WTC11 (cell line): ENCODE data around the gene PGAP3. TPM values are rescaled to one million over a fixed set of nuclear protein-coding genes. Genes with fewer than 3 reads are reported as not detected.
A peak's percentile ranks its signal among the peaks of the same experiment; 100 is the strongest.

ENCODE experiments used
- ATAC-seq: fragments of 200-7000 bp; cut with Tn5 transposase; 2 replicates; pipeline ENCODE4 v1.10.0; 2021; ENCODE audit warnings: mild to moderate bottlenecking, moderate library complexity
- CTCF ChIA-PET: fragments of 300-600 bp; sonication (Branson Sonifier 250); formaldehyde crosslinking; loops from one replicate; lab custom pipeline; 2021; ENCODE audit warnings: antibody characterized with exemption; lab: Charles Lee
- POLR2A ChIA-PET: fragments of 350-600 bp; sonication (Branson Sonifier 250); formaldehyde crosslinking; loops from one replicate; lab custom pipeline; 2021; ENCODE audit warnings: antibody characterized with exemption; lab: Charles Lee
- DNase-seq: peaks from one replicate; pipeline ENCODE4 v3.0.0; 2021; ENCODE audit warnings: low spot score
- H3K27ac Mint-ChIP-seq: 2 replicates; pipeline ENCODE4 v1.8.0; 2021; ENCODE audit warnings: mixed read lengths
- H3K27me3 Mint-ChIP-seq: 2 replicates; pipeline ENCODE4 v1.8.0; 2021; ENCODE audit warnings: low read depth, mild to moderate bottlenecking, moderate library complexity, mixed read lengths
- H3K36me3 Mint-ChIP-seq: 2 replicates; pipeline ENCODE4 v1.8.0; 2021; ENCODE audit warnings: mixed read lengths
- H3K4me1 Mint-ChIP-seq: 2 replicates; pipeline ENCODE4 v1.8.0; 2022; ENCODE audit warnings: mixed read lengths
- H3K4me3 Mint-ChIP-seq: 2 replicates; pipeline ENCODE4 v1.8.0; 2021; ENCODE audit warnings: mild to moderate bottlenecking, moderate library complexity, mixed read lengths
- H3K9me3 Mint-ChIP-seq: 2 replicates; pipeline ENCODE4 v1.8.0; 2021; ENCODE audit warnings: mixed read lengths
- CREM ChIP-seq: sonication (generic); formaldehyde crosslinking; IDR thresholded peaks from 2 replicates; pipeline ENCODE4 v1.8.1; 2022; ENCODE audit warnings: mild to moderate bottlenecking, missing genetic modification reagents, moderate library complexity
- ELF4 ChIP-seq: sonication (generic); formaldehyde crosslinking; IDR thresholded peaks from 2 replicates; pipeline ENCODE4 v1.8.1; 2022; ENCODE audit warnings: low read depth, mild to moderate bottlenecking, moderate library complexity, missing genetic modification reagents
- FOXP1 ChIP-seq: sonication (generic); formaldehyde crosslinking; IDR thresholded peaks from 2 replicates; pipeline ENCODE4 v1.8.0; 2022; ENCODE audit warnings: missing genetic modification reagents, mild to moderate bottlenecking, moderate library complexity, borderline replicate concordance
- GTF2I ChIP-seq: fragments of 250-450 bp; sonication (Bioruptor Pico); conservative IDR thresholded peaks from 2 replicates; pipeline ENCODE4 v1.4.0; 2021; ENCODE audit warnings: mild to moderate bottlenecking
- HMGA2 ChIP-seq: fragments of 250-450 bp; sonication (Bioruptor Pico); IDR thresholded peaks from 2 replicates; pipeline ENCODE4 v1.4.0; 2021; ENCODE audit warnings: mild to moderate bottlenecking, moderate library complexity
- JUN ChIP-seq: sonication (generic); formaldehyde crosslinking; IDR thresholded peaks from 2 replicates; pipeline ENCODE4 v1.8.0; 2023; ENCODE audit warnings: mild to moderate bottlenecking, missing genetic modification reagents
- MXD4 ChIP-seq: fragments of 250-450 bp; sonication (Bioruptor Pico); IDR thresholded peaks from 2 replicates; pipeline ENCODE4 v1.8.0; 2021; ENCODE audit warnings: mild to moderate bottlenecking, moderate library complexity, borderline replicate concordance
- NFATC4 ChIP-seq: fragments of 250-450 bp; sonication (Bioruptor Pico); IDR thresholded peaks from 2 replicates; pipeline ENCODE4 v1.9.0; 2021; ENCODE audit warnings: mild to moderate bottlenecking
- NFE2L1 ChIP-seq: sonication (generic); formaldehyde crosslinking; IDR thresholded peaks from 2 replicates; pipeline ENCODE4 v1.8.1; 2023; ENCODE audit warnings: missing genetic modification reagents
- NFYB ChIP-seq: sonication (generic); formaldehyde crosslinking; conservative IDR thresholded peaks from 2 replicates; pipeline ENCODE4 v1.8.0; 2022; ENCODE audit warnings: low read depth, missing genetic modification reagents
- PRRX2 ChIP-seq: fragments of 250-450 bp; sonication (Bioruptor Pico); IDR thresholded peaks from 2 replicates; pipeline ENCODE4 v1.8.0; 2021; ENCODE audit warnings: mild to moderate bottlenecking
- ZBTB21 ChIP-seq: sonication (generic); formaldehyde crosslinking; IDR thresholded peaks from 2 replicates; pipeline ENCODE4 v1.8.1; 2023; ENCODE audit warnings: mild to moderate bottlenecking, missing genetic modification reagents, borderline replicate concordance
- ZNF396 ChIP-seq: fragments of 250-450 bp; sonication (Bioruptor Pico); IDR thresholded peaks from 2 replicates; pipeline ENCODE4 v1.8.0; 2021; ENCODE audit warnings: mild to moderate bottlenecking, moderate library complexity, borderline replicate concordance
- ZNF423 ChIP-seq: fragments of 250-450 bp; sonication (Bioruptor Pico); IDR thresholded peaks from 2 replicates; pipeline ENCODE4 v2.1.2; 2022; ENCODE audit warnings: mild to moderate bottlenecking, moderate library complexity
- total RNA-seq: library from RNA; stranded (reverse); gene quantifications from 3 replicates; pipeline ENCODE4 v1.2.3, GENCODE V29; 2021
- TF ChIP-seq, protein P1 (sequence below): sonication (generic); formaldehyde crosslinking; IDR thresholded peaks from 2 replicates; pipeline ENCODE4 v1.8.1; 2022; ENCODE audit warnings: mild to moderate bottlenecking, missing genetic modification reagents, moderate library complexity, borderline replicate concordance
- TF ChIP-seq, protein P2 (sequence below): sonication (generic); formaldehyde crosslinking; IDR thresholded peaks from 2 replicates; pipeline ENCODE4 v1.8.1; 2022; ENCODE audit warnings: low read depth, missing genetic modification reagents, borderline replicate concordance
- TF ChIP-seq, protein P3 (sequence below): sonication (generic); formaldehyde crosslinking; IDR thresholded peaks from 2 replicates; pipeline ENCODE4 v1.8.1; 2022; ENCODE audit warnings: missing genetic modification reagents, borderline replicate concordance
- TF ChIP-seq, protein P4 (sequence below): sonication (generic); formaldehyde crosslinking; IDR thresholded peaks from 2 replicates; pipeline ENCODE4 v1.8.1; 2022; ENCODE audit warnings: mild to moderate bottlenecking, moderate library complexity, missing genetic modification reagents
- TF ChIP-seq, protein P5 (sequence below): fragments of 250-450 bp; sonication (Bioruptor Pico); IDR thresholded peaks from 2 replicates; pipeline ENCODE4 v1.9.0; 2021; ENCODE audit warnings: mild to moderate bottlenecking, borderline replicate concordance
- TF ChIP-seq, protein P6 (sequence below): sonication (generic); formaldehyde crosslinking; IDR thresholded peaks from 2 replicates; pipeline ENCODE4 v1.8.1; 2023; ENCODE audit warnings: mild to moderate bottlenecking, missing genetic modification reagents, moderate library complexity

PGAP3 gene
- total RNA-seq, 1 experiment from 2014 or later = 24.9 TPM

DNA sequence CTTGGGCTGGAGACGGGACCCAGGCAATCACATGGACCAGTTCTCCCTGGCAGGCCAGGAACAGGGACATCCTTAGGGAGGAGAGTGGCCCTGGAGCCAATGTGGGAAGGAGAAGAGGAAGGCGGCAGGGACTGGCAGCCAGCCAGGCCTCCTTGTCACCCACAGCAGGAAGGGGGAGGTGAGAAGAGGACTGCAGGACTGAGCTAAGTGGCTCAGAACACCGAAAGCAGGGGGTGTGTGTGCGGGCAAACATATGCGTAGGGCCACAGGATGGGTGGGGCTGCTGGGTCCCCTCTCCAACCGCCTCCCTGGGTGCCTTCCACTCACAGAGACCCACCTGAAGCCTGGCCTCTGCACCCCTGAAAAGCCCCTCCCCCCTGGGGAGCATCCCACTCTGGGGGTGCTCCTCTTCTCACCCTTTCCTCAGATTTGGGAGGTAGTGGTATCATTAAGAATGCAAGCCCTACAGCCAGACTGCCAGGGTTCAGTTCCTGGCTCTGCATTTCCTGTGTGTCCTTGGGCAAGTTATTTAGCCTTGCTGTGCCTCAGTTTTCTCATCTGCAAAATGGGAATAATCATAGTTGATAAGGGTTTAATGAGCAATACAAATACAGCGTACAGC is 11.5 kb downstream of the PGAP3 start:
- Mint-ChIP-seq H3K27ac (peak overlapping the region; percentile 24; the same call in 1 of the 2 replicates), H3K4me1 (peaks cover 29% of the 10 kb centered on the region), H3K36me3 (peaks cover 2% of the 10 kb centered on the region; the same call in 1 of the 2 replicates), H3K9me3 (no peaks in the 10 kb centered on the region), H3K27me3 (peaks cover 3% of the 10 kb centered on the region; the same call in 1 of the 2 replicates), H3K4me3 (no peak overlapping the region)
- no peak for TF ChIP-seq HMGA2 (CRISPR knock-in tag)
- no peak for TF ChIP-seq MXD4 (CRISPR knock-in tag)
- TF ChIP-seq PRRX2 (CRISPR knock-in tag) = no peak
- no peak for TF ChIP-seq CREM (CRISPR knock-in tag)
- TF ChIP-seq NFYB (CRISPR knock-in tag) = no peak
- TF ChIP-seq NFATC4 = no peak
- TF ChIP-seq, protein P1, sequence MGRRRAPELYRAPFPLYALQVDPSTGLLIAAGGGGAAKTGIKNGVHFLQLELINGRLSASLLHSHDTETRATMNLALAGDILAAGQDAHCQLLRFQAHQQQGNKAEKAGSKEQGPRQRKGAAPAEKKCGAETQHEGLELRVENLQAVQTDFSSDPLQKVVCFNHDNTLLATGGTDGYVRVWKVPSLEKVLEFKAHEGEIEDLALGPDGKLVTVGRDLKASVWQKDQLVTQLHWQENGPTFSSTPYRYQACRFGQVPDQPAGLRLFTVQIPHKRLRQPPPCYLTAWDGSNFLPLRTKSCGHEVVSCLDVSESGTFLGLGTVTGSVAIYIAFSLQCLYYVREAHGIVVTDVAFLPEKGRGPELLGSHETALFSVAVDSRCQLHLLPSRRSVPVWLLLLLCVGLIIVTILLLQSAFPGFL (CRISPR knock-in tag) = no peak
- TF ChIP-seq JUN = no peak
- no peak for TF ChIP-seq NFE2L1 (CRISPR knock-in tag)
- TF ChIP-seq ELF4 (CRISPR knock-in tag) = no peak
- TF ChIP-seq, protein P2, sequence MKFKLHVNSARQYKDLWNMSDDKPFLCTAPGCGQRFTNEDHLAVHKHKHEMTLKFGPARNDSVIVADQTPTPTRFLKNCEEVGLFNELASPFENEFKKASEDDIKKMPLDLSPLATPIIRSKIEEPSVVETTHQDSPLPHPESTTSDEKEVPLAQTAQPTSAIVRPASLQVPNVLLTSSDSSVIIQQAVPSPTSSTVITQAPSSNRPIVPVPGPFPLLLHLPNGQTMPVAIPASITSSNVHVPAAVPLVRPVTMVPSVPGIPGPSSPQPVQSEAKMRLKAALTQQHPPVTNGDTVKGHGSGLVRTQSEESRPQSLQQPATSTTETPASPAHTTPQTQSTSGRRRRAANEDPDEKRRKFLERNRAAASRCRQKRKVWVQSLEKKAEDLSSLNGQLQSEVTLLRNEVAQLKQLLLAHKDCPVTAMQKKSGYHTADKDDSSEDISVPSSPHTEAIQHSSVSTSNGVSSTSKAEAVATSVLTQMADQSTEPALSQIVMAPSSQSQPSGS (CRISPR knock-in tag) = no peak
- TF ChIP-seq ZNF396 (CRISPR knock-in tag) = no peak
- ATAC-seq (no peak), DNase-seq (no peak)
- POLR2A ChIA-PET = no interaction called here
- CTCF ChIA-PET = interaction anchor here (0.9 to 18.0 kb wide), 6 partner anchors 13 to 79 kb away, joined by 3 to 876 read pairs (median 4); partner anchors contain the start of genes ERBB2 and PPP1R1B

DNA sequence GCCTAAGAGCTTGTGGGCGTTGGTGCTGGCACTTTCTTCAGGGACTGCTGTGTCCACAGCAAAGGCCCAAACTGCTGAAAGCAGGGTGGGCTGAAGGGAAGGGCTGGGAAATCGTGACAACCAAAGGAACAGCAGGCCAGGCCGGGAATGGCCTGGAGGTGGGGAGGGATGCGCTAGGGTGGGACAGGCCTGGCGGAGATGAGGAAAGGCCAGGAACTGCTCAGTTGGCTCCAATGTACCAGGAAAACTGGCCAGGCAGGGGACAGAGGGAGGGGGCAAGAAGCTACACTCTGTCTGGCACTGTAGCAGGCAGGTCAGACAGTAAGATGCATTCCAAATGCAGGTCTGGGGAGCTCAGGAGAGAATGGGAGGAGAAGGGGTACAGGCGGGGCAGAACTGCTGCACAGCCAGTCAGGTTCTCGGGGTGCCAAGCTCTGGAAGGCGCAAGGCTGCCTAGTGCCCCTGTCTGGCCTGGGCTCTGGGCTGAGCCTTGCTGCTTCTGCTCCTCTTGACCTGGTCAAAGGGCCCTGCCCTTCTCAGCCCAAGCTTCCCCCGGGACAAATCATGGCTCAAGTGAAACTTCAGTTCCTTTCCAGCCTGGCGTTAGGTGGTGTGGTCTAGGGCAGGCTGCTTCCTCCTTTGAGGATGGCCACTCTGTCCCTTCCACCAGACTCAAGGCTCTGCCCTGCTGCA is 12.3 kb downstream of the PGAP3 start:
- peaks cover 4% of the 10 kb centered on the region for H3K27me3 Mint-ChIP-seq
- ATAC-seq = no peak
- CTCF ChIA-PET = interaction anchor here (0.9 to 18.0 kb wide), 9 partner anchors 10 to 80 kb away, joined by 3 to 876 read pairs (median 5); partner anchors contain the start of genes ERBB2, MIEN1, PGAP3 and PPP1R1B
- H3K27ac Mint-ChIP-seq = peak overlapping the region; percentile 65; the same call in 1 of the 2 replicates
- H3K36me3 Mint-ChIP-seq = no peaks in the 10 kb centered on the region
- no peak for DNase-seq
- H3K4me1 Mint-ChIP-seq = peaks cover 29% of the 10 kb centered on the region
- no peak overlapping the region for H3K4me3 Mint-ChIP-seq
- H3K9me3 Mint-ChIP-seq = no peaks in the 10 kb centered on the region
- TF ChIP-seq, protein P3, sequence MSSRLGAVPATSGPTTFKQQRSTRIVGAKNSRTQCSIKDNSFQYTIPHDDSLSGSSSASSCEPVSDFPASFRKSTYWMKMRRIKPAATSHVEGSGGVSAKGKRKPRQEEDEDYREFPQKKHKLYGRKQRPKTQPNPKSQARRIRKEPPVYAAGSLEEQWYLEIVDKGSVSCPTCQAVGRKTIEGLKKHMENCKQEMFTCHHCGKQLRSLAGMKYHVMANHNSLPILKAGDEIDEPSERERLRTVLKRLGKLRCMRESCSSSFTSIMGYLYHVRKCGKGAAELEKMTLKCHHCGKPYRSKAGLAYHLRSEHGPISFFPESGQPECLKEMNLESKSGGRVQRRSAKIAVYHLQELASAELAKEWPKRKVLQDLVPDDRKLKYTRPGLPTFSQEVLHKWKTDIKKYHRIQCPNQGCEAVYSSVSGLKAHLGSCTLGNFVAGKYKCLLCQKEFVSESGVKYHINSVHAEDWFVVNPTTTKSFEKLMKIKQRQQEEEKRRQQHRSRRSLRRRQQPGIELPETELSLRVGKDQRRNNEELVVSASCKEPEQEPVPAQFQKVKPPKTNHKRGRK (CRISPR knock-in tag) = no peak
- TF ChIP-seq ZBTB21 (no peak), GTF2I (no peak), ZNF423 (no peak), FOXP1 (CRISPR knock-in tag) (no peak)
- TF ChIP-seq, protein P4, sequence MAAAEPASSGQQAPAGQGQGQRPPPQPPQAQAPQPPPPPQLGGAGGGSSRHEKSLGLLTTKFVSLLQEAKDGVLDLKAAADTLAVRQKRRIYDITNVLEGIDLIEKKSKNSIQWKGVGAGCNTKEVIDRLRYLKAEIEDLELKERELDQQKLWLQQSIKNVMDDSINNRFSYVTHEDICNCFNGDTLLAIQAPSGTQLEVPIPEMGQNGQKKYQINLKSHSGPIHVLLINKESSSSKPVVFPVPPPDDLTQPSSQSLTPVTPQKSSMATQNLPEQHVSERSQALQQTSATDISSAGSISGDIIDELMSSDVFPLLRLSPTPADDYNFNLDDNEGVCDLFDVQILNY (CRISPR knock-in tag) = no peak
- TF ChIP-seq, protein P5, sequence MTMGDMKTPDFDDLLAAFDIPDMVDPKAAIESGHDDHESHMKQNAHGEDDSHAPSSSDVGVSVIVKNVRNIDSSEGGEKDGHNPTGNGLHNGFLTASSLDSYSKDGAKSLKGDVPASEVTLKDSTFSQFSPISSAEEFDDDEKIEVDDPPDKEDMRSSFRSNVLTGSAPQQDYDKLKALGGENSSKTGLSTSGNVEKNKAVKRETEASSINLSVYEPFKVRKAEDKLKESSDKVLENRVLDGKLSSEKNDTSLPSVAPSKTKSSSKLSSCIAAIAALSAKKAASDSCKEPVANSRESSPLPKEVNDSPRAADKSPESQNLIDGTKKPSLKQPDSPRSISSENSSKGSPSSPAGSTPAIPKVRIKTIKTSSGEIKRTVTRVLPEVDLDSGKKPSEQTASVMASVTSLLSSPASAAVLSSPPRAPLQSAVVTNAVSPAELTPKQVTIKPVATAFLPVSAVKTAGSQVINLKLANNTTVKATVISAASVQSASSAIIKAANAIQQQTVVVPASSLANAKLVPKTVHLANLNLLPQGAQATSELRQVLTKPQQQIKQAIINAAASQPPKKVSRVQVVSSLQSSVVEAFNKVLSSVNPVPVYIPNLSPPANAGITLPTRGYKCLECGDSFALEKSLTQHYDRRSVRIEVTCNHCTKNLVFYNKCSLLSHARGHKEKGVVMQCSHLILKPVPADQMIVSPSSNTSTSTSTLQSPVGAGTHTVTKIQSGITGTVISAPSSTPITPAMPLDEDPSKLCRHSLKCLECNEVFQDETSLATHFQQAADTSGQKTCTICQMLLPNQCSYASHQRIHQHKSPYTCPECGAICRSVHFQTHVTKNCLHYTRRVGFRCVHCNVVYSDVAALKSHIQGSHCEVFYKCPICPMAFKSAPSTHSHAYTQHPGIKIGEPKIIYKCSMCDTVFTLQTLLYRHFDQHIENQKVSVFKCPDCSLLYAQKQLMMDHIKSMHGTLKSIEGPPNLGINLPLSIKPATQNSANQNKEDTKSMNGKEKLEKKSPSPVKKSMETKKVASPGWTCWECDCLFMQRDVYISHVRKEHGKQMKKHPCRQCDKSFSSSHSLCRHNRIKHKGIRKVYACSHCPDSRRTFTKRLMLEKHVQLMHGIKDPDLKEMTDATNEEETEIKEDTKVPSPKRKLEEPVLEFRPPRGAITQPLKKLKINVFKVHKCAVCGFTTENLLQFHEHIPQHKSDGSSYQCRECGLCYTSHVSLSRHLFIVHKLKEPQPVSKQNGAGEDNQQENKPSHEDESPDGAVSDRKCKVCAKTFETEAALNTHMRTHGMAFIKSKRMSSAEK (CRISPR knock-in tag) = no peak
- TF ChIP-seq, protein P6, sequence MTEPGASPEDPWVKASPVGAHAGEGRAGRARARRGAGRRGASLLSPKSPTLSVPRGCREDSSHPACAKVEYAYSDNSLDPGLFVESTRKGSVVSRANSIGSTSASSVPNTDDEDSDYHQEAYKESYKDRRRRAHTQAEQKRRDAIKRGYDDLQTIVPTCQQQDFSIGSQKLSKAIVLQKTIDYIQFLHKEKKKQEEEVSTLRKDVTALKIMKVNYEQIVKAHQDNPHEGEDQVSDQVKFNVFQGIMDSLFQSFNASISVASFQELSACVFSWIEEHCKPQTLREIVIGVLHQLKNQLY = no peak
- TF ChIP-seq, all 79 proteins: peak for 0
- POLR2A ChIA-PET = no interaction called here
